Left ventricle myocardium inferior (tissue), 1 donor: ENCODE results near the gene KCNK10. TPM values are rescaled to one million over a fixed set of nuclear protein-coding genes. Genes with fewer than 3 reads are reported as not detected.

Source experiments
- DNase-seq: peaks from one replicate; pipeline ENCODE4 v3.0.0-alpha.2; 2020
- H3K27ac ChIP-seq: fragments of 200-600 bp; replicated peaks from 2 replicates; pipeline ENCODE4 v1.8.0; 2021
- H3K27me3 ChIP-seq: fragments of 200-600 bp; 2 replicates; pipeline ENCODE4 v1.8.0; 2021; ENCODE audit warnings: low read depth
- H3K36me3 ChIP-seq: fragments of 200-600 bp; 2 replicates; pipeline ENCODE4 v1.8.0; 2021
- H3K4me1 ChIP-seq: fragments of 200-600 bp; 2 replicates; pipeline ENCODE4 v1.8.0; 2021
- H3K4me3 ChIP-seq: fragments of 200-600 bp; 2 replicates; pipeline ENCODE4 v1.8.0; 2021; ENCODE audit warnings: mild to moderate bottlenecking, moderate library complexity
- H3K9me3 ChIP-seq: fragments of 200-600 bp; replicated peaks from 2 replicates; pipeline ENCODE4 v1.8.0; 2021
- intact Hi-C: fragments of 100-400 bp; cut with micrococcal nuclease; formaldehyde crosslinking; loops from one replicate; pipeline ENCODE4 v1.11.0; 2022
- total RNA-seq: library from RNA; stranded (reverse); fragmentation: NEBNext Ultra II Directional; extraction: Animal tissue kit (Norgen Biotek cat#: 25700); gene quantifications from one replicate; pipeline ENCODE4 v1.2.1, GENCODE V29; 2021
- TF ChIP-seq, protein P1 (sequence below): fragments of 200-600 bp; IDR thresholded peaks from 2 replicates; pipeline ENCODE4 v1.8.0; 2021; ENCODE audit warnings: antibody characterized with exemption, mild to moderate bottlenecking, borderline replicate concordance
- donor health status: DM: no; HTN: yes; CAD: no; lungs with severe emphysema.

Gene KCNK10
- total RNA-seq, 1 donor from 2014 or later, result not detected

DNA sequence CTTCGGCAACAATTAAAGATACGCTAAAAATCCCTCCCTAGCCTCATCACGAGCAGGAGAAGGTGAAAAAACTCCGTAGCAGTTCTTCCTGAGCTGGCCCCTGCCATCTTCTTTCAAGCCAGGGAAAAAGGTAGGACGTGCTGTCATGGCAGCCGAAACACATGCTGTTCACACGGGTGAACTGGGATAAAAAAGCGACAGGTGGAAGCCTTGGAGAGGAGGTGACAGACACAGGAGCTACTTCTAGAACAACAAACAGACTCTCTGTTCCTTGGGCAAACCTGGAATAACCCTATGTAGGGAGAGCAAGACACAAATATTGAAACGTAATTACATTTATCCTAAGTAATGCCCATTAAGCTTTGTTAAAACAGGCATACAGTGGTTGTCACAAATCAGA, 81.3 kb downstream of the KCNK10 start:
- no peaks in the 10 kb centered on the region for H3K4me1 ChIP-seq
- peaks cover 59% of the 10 kb centered on the region for H3K27me3 ChIP-seq
- TF ChIP-seq, protein P1, sequence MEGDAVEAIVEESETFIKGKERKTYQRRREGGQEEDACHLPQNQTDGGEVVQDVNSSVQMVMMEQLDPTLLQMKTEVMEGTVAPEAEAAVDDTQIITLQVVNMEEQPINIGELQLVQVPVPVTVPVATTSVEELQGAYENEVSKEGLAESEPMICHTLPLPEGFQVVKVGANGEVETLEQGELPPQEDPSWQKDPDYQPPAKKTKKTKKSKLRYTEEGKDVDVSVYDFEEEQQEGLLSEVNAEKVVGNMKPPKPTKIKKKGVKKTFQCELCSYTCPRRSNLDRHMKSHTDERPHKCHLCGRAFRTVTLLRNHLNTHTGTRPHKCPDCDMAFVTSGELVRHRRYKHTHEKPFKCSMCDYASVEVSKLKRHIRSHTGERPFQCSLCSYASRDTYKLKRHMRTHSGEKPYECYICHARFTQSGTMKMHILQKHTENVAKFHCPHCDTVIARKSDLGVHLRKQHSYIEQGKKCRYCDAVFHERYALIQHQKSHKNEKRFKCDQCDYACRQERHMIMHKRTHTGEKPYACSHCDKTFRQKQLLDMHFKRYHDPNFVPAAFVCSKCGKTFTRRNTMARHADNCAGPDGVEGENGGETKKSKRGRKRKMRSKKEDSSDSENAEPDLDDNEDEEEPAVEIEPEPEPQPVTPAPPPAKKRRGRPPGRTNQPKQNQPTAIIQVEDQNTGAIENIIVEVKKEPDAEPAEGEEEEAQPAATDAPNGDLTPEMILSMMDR, result no peak
- no peak overlapping the region for H3K27ac ChIP-seq
- intact Hi-C loops, result no loop called here
- DNase-seq, result no peak
- no peak overlapping the region for H3K4me3 ChIP-seq
- H3K9me3 ChIP-seq, result no peaks in the 10 kb centered on the region
- no peaks in the 10 kb centered on the region for H3K36me3 ChIP-seq

GRCh38 chr14:88234442-88234841, 88.6 kb downstream of the KCNK10 start:
- H3K27me3 ChIP-seq, result peaks cover 6% of the 10 kb centered on the region
- DNase-seq, result no peak
- H3K36me3 ChIP-seq, result no peaks in the 10 kb centered on the region
- intact Hi-C loops, result no loop called here
- H3K4me3 ChIP-seq, result no peak overlapping the region
- no peak overlapping the region for H3K27ac ChIP-seq
- H3K9me3 ChIP-seq, result peaks cover 8% of the 10 kb centered on the region
- no peaks in the 10 kb centered on the region for H3K4me1 ChIP-seq
- TF ChIP-seq, protein P1, result no peak

- TF ChIP-seq, protein P1, result no peak
These were observed 89.2 kb downstream of the KCNK10 start for GRCh38 chr14:88233915-88234314.

GRCh38 chr14:88232771-88233170, 90.3 kb downstream of the KCNK10 start:
- peaks cover 8% of the 10 kb centered on the region for H3K9me3 ChIP-seq
- H3K36me3 ChIP-seq, result no peaks in the 10 kb centered on the region
- peaks cover 7% of the 10 kb centered on the region for H3K27me3 ChIP-seq
- H3K27ac ChIP-seq, result no peak overlapping the region
- intact Hi-C loops, result no loop called here
- TF ChIP-seq, protein P1, result no peak
- H3K4me1 ChIP-seq, result no peaks in the 10 kb centered on the region
- H3K4me3 ChIP-seq, result no peak overlapping the region
- no peak for DNase-seq

More at GRCh38 chr14:88233915-88234314, 89.2 kb downstream of the KCNK10 start:
- Histone ChIP-seq H3K4me3 (no peak overlapping the region), H3K27me3 (peaks cover 6% of the 10 kb centered on the region), H3K9me3 (peaks cover 8% of the 10 kb centered on the region), H3K27ac (no peak overlapping the region), H3K4me1 (no peaks in the 10 kb centered on the region), H3K36me3 (no peaks in the 10 kb centered on the region)
- intact Hi-C loops, result no loop called here
- DNase-seq, result no peak

DNA sequence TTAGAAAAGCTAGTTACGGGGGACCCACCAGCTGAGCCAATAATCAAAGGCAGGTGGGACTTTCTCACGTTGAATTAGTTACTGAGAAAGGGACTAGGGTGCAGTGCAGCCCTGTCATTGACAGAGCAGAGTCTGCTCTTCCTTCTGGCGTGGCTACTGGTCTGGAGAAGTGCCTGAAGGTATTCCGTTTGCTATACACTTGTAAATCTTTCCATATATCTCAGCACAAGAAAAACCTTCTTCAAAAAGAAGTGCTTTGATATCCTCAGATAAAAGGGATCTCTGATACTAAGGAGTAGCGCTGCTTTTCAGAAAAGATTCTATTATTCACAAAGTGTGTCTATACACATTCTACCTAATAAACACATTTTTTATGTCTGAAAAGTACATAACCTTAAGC, 91.5 kb downstream of the KCNK10 start:
- H3K4me1 ChIP-seq, result no peaks in the 10 kb centered on the region
- DNase-seq, result no peak
- peaks cover 9% of the 10 kb centered on the region for H3K27me3 ChIP-seq
- no peak overlapping the region for H3K4me3 ChIP-seq
- intact Hi-C loops, result no loop called here
- TF ChIP-seq, protein P1, result no peak
- H3K36me3 ChIP-seq, result no peaks in the 10 kb centered on the region
- no peak overlapping the region for H3K27ac ChIP-seq
- H3K9me3 ChIP-seq, result peaks cover 8% of the 10 kb centered on the region

DNA sequence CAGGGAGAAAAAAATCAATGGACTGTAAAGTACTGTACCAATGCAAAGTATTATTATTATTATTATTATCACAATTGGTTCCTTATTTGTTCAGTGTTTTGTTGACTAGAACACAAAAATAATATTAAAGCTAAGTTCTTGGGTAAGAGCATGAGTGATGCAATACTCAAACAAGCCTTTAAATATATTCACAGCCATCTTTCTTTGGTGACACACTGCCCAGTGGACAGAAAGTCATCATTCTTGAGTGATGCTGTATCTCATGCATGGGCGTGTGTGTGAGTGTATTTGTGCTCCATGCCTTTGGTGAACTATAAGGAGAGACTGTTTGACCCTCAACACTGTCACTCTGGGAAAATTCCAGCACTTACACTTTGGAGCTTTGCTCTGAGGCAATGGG, 93.6 kb downstream of the KCNK10 start:
- Histone ChIP-seq H3K9me3 (no peaks in the 10 kb centered on the region), H3K27me3 (peaks cover 17% of the 10 kb centered on the region), H3K36me3 (no peaks in the 10 kb centered on the region), H3K4me1 (no peaks in the 10 kb centered on the region), H3K27ac (no peak overlapping the region), H3K4me3 (no peak overlapping the region)
- no peak for DNase-seq
- TF ChIP-seq, protein P1, result no peak
- intact Hi-C loops, result no loop called here
